Stimulated activated CD8-positive, alpha-beta memory T cell treated with anti-CD3 and anti-CD28 coated beads, Interleukin-15, amount 100 ng/mL, for 1 hour (primary cell): ENCODE data around the gene DGKZ.
A peak's percentile ranks its signal among the peaks of the same experiment; 100 is the strongest.
"Not testable (repeated sequence)": the region's sequence is repeated elsewhere in the genome, so short reads cannot be mapped to it uniquely, and the experiment has no call there.

Source experiments
- DNase-seq: peaks from one replicate; pipeline ENCODE4 v3.0.0-alpha.2; 2020; ENCODE audit warnings: low read depth

Gene DGKZ

DNA sequence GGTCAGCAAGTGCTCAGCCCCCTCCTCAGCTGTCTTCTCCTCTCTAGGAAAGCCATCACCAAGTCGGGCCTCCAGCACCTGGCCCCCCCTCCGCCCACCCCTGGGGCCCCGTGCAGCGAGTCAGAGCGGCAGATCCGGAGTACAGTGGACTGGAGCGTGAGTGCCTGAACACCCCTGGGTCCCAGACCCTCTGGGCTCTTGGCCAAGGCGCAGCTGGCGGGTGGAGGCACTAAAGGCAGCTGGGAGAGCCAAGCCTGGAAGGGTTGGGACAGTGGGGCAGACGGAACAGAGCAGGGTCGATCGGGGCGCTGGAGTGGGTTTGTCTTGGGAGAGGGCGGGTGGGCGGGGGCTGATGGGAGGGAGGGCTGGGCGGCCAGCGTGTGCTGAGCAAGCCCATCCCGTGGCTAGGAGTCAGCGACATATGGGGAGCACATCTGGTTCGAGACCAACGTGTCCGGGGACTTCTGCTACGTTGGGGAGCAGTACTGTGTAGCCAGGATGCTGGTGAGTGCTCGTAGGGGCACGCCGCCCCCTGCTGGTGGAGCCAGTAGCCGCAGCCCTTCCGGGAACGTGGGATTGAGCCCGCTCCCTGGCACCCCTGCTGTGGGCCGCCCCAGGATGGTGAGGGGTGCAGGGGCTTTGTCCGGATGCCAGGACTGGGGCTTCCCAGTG, 20.1 kb downstream of the DGKZ start:
- DNase-seq = peak; percentile 63

DNA sequence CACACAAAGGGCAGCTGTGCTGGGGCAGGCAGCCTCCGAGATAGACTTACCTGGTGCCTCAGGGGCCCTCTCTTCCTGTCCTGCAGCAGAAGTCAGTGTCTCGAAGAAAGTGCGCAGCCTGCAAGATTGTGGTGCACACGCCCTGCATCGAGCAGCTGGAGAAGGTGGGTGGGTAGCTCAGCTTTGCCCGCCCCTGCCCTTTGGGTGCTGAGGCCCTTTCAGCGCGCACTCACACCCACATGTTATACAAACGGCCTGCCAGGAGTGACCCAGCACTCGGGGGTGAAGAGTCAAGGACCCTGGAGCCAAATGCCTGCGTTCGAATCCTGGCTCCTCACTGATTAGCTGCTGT, 20.6 kb downstream of the DGKZ start:
- no peak for DNase-seq

DNA sequence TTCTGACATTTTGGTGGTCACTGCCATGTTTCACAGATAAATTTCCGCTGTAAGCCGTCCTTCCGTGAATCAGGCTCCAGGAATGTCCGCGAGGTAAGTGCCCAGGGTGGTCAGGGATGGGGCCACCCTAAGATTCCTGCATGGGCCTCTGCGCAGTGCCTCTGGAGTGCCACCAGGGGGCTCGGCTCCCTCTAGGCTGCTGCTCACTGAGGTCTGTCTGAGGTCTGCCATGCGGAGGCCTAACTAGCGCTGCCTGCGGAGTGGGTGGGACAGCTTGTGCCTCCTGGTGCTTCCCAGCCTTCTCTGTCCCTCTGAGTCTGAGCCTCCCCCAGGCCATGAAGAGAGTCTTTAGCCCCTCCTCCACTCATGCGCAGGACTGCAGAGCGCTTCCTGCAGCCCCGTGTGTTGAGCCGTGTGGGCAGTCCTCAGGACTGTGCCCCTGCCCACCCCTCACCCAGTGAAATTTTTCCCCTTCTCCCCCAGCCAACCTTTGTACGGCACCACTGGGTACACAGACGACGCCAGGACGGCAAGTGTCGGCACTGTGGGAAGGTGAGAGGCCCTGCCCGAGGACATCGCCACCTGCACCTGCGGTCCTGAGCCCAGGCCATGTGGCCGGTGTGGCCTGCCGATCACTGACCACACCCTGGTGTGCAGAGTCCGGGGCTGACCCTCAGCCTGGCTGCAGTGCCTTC, 22.3 kb downstream of the DGKZ start:
- DNase-seq = no peak

DNA sequence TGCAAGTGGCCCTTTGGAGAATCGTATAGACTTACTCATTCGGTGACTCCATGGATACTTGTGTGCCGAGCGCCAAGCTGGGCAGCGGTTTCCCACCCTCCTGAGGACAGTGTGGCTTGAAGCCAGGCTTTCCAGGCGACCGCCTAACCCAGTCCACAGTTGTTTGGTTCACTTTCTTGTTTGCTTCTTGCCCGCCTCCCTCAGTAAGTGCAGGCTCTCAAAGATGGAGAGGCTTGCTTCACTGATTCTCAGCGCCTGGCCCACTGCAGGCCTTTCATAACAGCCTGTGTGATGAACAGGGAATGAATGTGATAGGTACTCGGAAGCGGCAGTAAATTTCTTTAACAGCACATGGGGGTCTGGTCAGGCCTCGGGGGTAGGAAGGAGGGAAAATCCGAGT, 23.0 kb downstream of the DGKZ start:
- DNase-seq = no peak

GRCh38 chr11:46371262-46371661, 24.0 kb downstream of the DGKZ start:
- not testable (repeated sequence) for DNase-seq

- no peak for DNase-seq
These were observed 24.8 kb downstream of the DGKZ start for GRCh38 chr11:46372086-46372485.

- not testable (repeated sequence) for DNase-seq
These were observed 25.2 kb downstream of the DGKZ start for GRCh38 chr11:46372501-46372900.

GRCh38 chr11:46373787-46374740, 26.8 kb downstream of the DGKZ start:
- no peak for DNase-seq

DNA sequence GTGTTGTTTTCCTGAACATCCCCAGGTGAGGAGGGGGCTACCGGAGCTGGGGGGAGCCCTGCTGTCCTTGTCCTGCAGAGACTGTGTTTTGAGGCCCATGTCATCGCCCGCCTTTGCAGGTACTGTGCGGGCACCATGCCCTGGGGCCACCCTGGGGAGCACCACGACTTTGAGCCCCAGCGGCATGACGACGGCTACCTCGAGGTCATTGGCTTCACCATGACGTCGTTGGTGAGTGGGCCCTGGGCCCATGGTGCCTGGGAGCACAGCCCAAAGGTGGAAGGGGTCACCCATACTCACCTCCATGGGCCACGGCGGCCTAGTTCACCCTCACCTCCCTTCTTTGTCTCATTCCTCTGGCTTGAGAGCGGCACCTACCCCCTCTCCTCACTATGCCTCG, 27.6 kb downstream of the DGKZ start:
- DNase-seq = no peak

DNA sequence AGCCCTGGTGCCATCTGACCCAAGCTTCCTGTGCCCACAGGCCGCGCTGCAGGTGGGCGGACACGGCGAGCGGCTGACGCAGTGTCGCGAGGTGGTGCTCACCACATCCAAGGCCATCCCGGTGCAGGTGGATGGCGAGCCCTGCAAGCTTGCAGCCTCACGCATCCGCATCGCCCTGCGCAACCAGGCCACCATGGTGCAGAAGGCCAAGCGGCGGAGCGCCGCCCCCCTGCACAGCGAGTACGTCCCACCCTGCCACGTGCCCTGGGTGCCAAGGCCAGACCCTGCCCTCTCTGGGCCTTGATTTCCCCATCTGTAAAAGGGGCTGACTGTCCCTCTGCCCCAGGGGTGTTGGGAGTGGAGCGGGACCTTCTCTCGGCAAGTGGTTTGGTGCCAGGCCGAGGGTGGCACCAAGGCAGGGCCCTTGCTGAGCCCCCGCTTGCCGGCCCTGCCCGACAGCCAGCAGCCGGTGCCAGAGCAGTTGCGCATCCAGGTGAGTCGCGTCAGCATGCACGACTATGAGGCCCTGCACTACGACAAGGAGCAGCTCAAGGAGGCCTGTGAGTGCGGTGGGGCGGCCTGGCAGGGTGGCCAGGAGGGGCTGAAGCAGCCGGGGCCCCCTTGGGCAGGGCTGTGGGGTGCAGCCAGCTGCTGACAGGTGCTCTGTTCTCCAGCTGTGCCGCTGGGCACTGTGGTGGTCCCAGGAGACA, 28.3 kb downstream of the DGKZ start:
- no peak for DNase-seq

GRCh38 chr11:46376258-46377050, 29.2 kb downstream of the DGKZ start:
- no peak for DNase-seq

- DNase-seq = no peak
These were observed 30.0 kb downstream of the DGKZ start for GRCh38 chr11:46377290-46377689.

DNA sequence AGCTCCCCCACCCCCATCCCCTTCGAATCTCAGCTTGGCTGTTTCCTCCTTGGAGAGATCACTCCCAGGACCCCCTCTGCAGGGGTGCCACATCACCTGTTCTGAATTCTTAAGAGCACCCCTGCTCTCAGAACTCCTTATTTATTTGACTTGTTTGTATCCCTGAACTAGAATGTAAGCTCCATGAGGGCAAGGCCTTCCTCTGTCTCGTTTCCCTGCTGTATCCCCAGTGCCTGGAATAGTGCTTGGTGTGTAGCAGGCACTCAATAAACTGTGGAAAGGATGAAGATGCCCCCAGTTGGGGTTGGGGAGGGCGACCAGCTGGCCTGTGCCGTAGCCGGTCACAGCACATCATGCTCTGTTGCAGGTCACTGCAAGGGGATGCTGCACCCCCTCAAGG, 30.6 kb downstream of the DGKZ start:
- no peak for DNase-seq

- no peak for DNase-seq
These were observed 31.0 kb downstream of the DGKZ start for GRCh38 chr11:46378296-46378695.

DNA sequence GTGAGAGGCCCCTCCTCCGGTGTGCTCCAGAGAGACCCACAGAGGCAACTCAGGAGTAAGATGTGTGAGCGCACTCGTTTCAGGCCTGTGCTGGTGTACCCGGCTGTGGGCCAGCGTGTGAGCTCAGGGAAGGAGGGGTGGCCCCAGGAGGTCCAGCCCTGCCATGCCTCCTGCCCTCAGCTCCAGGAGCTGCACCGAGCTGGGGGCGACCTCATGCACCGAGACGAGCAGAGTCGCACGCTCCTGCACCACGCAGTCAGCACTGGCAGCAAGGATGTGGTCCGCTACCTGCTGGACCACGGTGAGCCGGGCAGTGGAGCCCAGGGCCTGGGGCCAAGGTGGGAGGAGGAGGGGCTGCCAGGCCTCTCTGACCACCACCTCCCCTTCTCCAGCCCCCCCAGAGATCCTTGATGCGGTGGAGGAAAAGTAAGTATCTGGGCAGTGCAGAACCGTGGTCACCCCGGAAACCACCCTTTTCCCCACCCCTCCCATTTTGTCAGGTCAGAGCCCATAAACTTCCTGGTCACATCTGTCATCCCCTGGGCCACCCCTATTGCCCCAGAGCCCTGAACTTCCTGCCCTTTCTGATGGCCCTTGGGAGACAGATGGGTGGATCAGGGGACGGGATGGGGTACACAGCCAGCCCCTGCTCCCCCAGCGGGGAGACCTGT, 31.7 kb downstream of the DGKZ start:
- no peak for DNase-seq

- not testable (repeated sequence) for DNase-seq
These were observed 32.4 kb downstream of the DGKZ start for GRCh38 chr11:46379482-46380293.

DNA sequence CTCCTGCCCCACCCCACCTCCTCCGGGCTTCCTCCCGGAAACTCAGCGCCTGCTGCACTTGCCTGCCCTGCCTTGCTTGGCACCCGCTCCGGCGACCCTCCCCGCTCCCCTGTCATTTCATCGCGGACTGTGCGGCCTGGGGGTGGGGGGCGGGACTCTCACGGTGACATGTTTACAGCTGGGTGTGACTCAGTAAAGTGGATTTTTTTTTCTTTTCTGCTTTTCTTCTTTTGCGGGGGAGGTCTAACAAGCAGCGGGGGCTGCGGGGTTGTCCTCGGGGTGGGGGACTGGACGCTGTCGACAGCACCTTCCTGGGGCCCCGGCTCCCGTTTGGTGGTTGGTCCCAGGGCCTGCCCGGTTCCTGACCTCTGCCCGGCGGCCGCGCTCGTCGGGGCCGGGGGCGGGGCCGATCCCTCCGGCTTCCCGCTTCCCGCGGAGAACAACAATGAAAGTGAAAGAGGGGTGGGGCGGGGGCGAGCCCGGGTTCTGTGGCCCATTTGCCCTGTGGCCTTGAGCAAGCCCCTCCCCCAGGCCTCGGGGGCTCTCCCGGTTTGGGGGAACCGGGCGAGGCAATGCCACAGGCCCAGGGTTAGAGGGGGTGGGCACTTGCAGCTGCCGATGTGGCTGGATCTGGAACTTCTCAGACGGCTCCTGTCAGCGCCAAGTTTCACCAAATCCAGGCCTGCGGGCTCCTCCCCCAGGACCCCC, 33.2 kb downstream of the DGKZ start:
- no peak for DNase-seq

DNA sequence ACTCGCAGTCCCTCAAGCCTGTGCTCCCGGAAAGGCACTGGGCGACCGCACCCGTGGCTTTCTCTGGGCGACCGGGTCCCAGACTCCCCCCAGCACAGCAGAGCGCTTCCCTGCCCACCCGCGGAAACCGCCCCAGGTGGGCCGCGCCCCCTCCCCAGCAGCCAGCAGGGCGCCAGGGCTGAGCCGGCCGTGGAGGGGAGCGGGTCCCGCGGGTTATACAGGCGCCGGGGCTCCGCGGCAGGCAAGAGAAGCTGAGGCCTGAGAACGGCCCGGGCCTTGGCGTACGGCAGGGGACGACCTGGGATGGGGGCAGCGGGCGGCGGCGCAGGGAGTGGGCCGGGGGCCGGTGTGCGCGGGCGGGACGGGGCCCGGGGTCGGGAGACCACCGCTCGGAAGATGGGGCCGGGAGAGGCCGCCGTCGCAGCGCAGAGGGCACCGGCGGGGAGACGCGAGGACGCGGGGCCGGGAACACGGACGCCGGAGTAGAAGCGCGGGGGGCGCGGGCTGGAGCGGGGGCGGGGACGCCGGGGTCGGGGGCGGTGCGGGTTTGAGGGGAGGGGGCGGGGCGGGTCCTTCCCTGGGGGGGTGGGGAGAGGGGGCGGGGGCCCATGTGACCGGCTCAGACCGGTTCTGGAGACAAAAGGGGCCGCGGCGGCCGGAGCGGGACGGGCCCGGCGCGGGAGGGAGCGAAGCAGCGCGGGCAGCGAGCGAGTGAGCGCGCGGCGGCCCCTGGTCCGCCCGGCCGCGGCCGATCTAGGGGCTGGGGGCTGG, 34.0 kb downstream of the DGKZ start, which contains the start of gene MDK:
Gene MDK, plus strand, starts transcription at position 622 of the 771 bp plus-strand sequence. CDS start 389 bp downstream, outside the sequence.
- DNase-seq = no peak
